ENCODE measurements around the gene IQGAP2.

- TF ChIP-seq, protein P1, sequence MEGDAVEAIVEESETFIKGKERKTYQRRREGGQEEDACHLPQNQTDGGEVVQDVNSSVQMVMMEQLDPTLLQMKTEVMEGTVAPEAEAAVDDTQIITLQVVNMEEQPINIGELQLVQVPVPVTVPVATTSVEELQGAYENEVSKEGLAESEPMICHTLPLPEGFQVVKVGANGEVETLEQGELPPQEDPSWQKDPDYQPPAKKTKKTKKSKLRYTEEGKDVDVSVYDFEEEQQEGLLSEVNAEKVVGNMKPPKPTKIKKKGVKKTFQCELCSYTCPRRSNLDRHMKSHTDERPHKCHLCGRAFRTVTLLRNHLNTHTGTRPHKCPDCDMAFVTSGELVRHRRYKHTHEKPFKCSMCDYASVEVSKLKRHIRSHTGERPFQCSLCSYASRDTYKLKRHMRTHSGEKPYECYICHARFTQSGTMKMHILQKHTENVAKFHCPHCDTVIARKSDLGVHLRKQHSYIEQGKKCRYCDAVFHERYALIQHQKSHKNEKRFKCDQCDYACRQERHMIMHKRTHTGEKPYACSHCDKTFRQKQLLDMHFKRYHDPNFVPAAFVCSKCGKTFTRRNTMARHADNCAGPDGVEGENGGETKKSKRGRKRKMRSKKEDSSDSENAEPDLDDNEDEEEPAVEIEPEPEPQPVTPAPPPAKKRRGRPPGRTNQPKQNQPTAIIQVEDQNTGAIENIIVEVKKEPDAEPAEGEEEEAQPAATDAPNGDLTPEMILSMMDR (IDR thresholded peaks at IDR 0.05; ENCODE audit: control extremely low read depth in 1 of 3, insufficient read depth in 1 of 3, low read depth in 1 of 3, low read length in 3 of 3), result no peak
- no peak for TF ChIP-seq CHD1 (IDR thresholded peaks at IDR 0.05; ENCODE audit: low read depth, low read length)
- TF ChIP-seq POLR2A (IDR thresholded peaks at IDR 0.05; ENCODE audit: control extremely low read depth in 1 of 2, low read depth in 2 of 2, low read length in 2 of 2), result no peak
- no peak for TF ChIP-seq EP300 (IDR thresholded peaks at IDR 0.05; ENCODE audit: borderline replicate concordance in 1 of 2, low read depth in 2 of 2, low read length in 2 of 2)
- TF ChIP-seq YY1 (IDR thresholded peaks at IDR 0.05; ENCODE audit: low read depth, low read length), result no peak
- no peak for TF ChIP-seq ZNF274 (IDR thresholded peaks at IDR 0.05; ENCODE audit: borderline replicate concordance, extremely low read depth, low read length)
- TF ChIP-seq JUND (IDR thresholded peaks at IDR 0.05; ENCODE audit: low read length), result no peak
- no peak for TF ChIP-seq GABPA (IDR thresholded peaks at IDR 0.05; ENCODE audit: borderline replicate concordance, insufficient read depth, low read length)
- TF ChIP-seq SP1 (IDR thresholded peaks at IDR 0.05; ENCODE audit: low read depth, low read length), result no peak
- no peak for TF ChIP-seq SIX5 (IDR thresholded peaks at IDR 0.05; ENCODE audit: low read depth, low read length)
- TF ChIP-seq SP2 (IDR thresholded peaks at IDR 0.05; ENCODE audit: low read length), result no peak
- TF ChIP-seq SRF (IDR thresholded peaks at IDR 0.05; ENCODE audit: low read depth, low read length), result no peak
- no peak for TF ChIP-seq GTF2F1 (IDR thresholded peaks at IDR 0.05; ENCODE audit: borderline replicate concordance, low read depth, low read length)
- TF ChIP-seq MAX (IDR thresholded peaks at IDR 0.05), result no peak
These were observed 1.3 kb upstream of the IQGAP2 start for GRCh38 chr5:76401801-76402250.

All from H1 (cell line).